HEK293T (cell line): Measurements from ENCODE around the gene SPEF2.
"Not testable (repeated sequence)": the region's sequence is repeated elsewhere in the genome, so short reads cannot be mapped to it uniquely, and the experiment has no call there.

Experiments
- CTCF ChIA-PET: fragments of 350-600 bp; formaldehyde crosslinking; extraction: SDS; loops from one replicate; lab custom pipeline; 2021; ENCODE audit warnings: antibody characterized with exemption, inconsistent platforms; lab: Yijun Ruan, JAX
- POLR2A ChIA-PET: fragments of 350-600 bp; formaldehyde crosslinking; extraction: SDS; loops from one replicate; lab custom pipeline; 2020; ENCODE audit warnings: antibody characterized with exemption, inconsistent platforms; lab: Yijun Ruan, JAX
- DNase-seq: peaks from one replicate; pipeline ENCODE4 v3.0.0; 2012; ENCODE audit warnings: mixed read lengths; ENCODE audit errors: extremely low spot score
- ARNT ChIP-seq: fragments of 450-650 bp; IDR thresholded peaks from 2 replicates; pipeline ENCODE4 v1.6.1; 2017; ENCODE audit warnings: mild to moderate bottlenecking
- BHLHE40 ChIP-seq: fragments of 450-650 bp; IDR thresholded peaks from 2 replicates; pipeline ENCODE4 v1.6.1; 2016; ENCODE audit warnings: mild to moderate bottlenecking, moderate library complexity, borderline replicate concordance
- CTBP1 ChIP-seq: fragments of 450-650 bp; IDR thresholded peaks from 2 replicates; pipeline ENCODE4 v1.6.1; 2016; ENCODE audit warnings: borderline replicate concordance
- ELF4 ChIP-seq: fragments of 450-650 bp; IDR thresholded peaks from 2 replicates; pipeline ENCODE4 v1.6.1; 2017; ENCODE audit warnings: antibody characterized with exemption
- FOXA1 ChIP-seq: fragments of 450-650 bp; IDR thresholded peaks from 2 replicates; pipeline ENCODE4 v1.6.1; 2016; ENCODE audit warnings: mild to moderate bottlenecking
- FOXK2 ChIP-seq: fragments of 450-650 bp; IDR thresholded peaks from 2 replicates; pipeline ENCODE4 v1.6.1; 2016; ENCODE audit warnings: mild to moderate bottlenecking
- FOXM1 ChIP-seq: fragments of 450-650 bp; IDR thresholded peaks from 2 replicates; pipeline ENCODE4 v1.6.1; 2017; ENCODE audit warnings: mild to moderate bottlenecking, borderline replicate concordance
- HDGF ChIP-seq: fragments of 450-650 bp; IDR thresholded peaks from 2 replicates; pipeline ENCODE4 v1.6.1; 2017; ENCODE audit warnings: antibody characterized with exemption, borderline replicate concordance
- L3MBTL2 ChIP-seq: fragments of 450-650 bp; conservative IDR thresholded peaks from 2 replicates; pipeline ENCODE4 v1.6.1; 2016; ENCODE audit warnings: mild to moderate bottlenecking
- LEF1 ChIP-seq: fragments of 450-650 bp; IDR thresholded peaks from 2 replicates; pipeline ENCODE4 v1.6.1; 2017; ENCODE audit warnings: mild to moderate bottlenecking, borderline replicate concordance
- NFRKB ChIP-seq: fragments of 450-650 bp; IDR thresholded peaks from 2 replicates; pipeline ENCODE4 v1.6.1; 2016; ENCODE audit warnings: mild to moderate bottlenecking, moderate library complexity
- PKNOX1 ChIP-seq: fragments of 450-650 bp; IDR thresholded peaks from 2 replicates; pipeline ENCODE4 v1.6.1; 2016
- SP1 ChIP-seq: fragments of 450-650 bp; IDR thresholded peaks from 2 replicates; pipeline ENCODE4 v1.6.1; 2017
- SUZ12 ChIP-seq: fragments of 450-650 bp; IDR thresholded peaks from 2 replicates; pipeline ENCODE4 v1.6.1; 2016; ENCODE audit warnings: mild to moderate bottlenecking
- TARDBP ChIP-seq: fragments of 450-650 bp; IDR thresholded peaks from 2 replicates; pipeline ENCODE4 v1.6.1; 2016
- ZNF384 ChIP-seq: fragments of 450-650 bp; IDR thresholded peaks from 2 replicates; pipeline ENCODE4 v1.6.1; 2016

Gene SPEF2

DNA sequence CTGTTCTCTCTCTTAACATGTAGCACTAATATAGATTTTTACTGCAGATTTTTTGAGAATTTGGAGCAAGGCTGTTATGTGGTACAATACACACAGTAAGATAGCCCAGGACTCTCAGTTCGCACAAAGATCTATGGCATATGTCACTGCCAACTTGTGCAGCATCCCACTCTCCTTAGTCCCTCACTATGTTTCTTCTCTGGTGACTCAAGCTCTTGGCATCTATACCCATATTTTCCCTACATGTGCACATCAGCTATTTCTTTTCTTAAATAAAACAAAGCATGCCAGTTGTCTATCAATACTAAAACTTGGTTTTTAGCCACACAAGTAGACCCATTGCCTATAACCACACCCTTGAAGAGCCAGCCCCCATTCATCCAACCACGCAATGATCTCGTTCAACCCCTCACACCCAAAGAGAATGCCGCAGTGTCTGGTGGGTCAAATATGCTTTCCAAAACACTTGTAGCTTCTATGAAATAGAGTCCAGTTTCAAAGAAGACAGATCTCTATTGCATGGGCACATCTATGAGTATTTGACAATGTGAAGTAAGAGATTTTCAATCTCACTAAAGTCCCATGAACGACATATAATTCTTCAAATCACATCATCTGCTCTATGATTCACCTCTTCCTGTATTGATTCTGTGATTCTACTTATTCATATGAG, 220.8 kb downstream of the SPEF2 start:
- TF ChIP-seq ZNF384 (no peak), PKNOX1 (no peak), FOXM1 (no peak), LEF1 (no peak), L3MBTL2 (no peak), NFRKB (no peak), TARDBP (no peak), BHLHE40 (no peak)
- DNase-seq, result no peak
- CTCF ChIA-PET, result no interaction called here

GRCh38 chr5:35842856-35843255, 225.2 kb downstream of the SPEF2 start:
- CTCF ChIA-PET, result no interaction called here
- no peak for DNase-seq
- POLR2A ChIA-PET, result no interaction called here
- TF ChIP-seq SP1 (no peak), FOXM1 (no peak), CTBP1 (no peak), FOXK2 (no peak)

More for the DNA sequence above, 220.8 kb downstream of the SPEF2 start:
- POLR2A ChIA-PET, result no interaction called here

- POLR2A ChIA-PET, CTCF ChIA-PET, DNase-seq: not testable (repeated sequence)
Observed at GRCh38 chr5:35845508-35845907, 227.8 kb downstream of the SPEF2 start.

DNA sequence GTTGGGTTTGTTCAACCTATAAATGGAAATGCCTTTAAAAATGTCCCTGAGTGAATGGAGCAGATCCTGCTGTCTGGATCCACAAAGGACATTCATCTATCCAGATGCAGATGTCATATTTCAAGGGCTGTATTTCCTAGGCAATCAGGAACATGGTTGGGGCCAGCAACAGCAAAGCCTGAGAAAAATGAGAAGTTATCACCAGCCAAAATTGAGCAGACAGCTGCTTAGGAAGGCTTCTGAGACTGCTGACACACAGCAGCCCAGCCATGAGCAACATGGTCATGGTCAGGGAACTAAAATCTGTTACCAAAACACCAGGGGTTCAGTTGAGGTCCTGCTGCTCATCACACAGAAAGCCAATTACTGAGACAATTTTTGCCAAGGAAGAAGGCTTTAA, 229.8 kb downstream of the SPEF2 start:
- DNase-seq, result no peak
- CTCF ChIA-PET, result no interaction called here
- POLR2A ChIA-PET, result no interaction called here
- no peak for TF ChIP-seq ELF4
- TF ChIP-seq PKNOX1, result no peak
- no peak for TF ChIP-seq L3MBTL2

DNA sequence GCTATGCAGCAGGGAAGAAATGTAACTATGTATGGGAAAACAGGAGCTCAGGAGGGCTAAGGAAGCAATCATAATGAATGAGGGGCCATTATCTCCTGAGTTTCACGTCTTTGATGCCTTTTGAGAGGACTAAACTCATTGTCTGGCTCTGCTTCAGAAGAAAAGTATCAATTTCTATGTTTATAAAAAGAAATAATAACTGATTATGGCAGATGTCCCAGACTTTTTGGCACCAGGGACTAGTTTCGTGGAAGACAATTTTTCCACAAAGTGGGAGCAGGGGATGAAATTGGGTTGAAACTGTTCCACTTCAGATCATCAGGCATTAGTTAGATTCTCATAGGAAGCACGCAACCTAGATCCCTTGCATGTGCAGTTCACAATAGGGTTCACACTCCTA, 230.3 kb downstream of the SPEF2 start:
- CTCF ChIA-PET, result no interaction called here
- POLR2A ChIA-PET, result no interaction called here

DNA sequence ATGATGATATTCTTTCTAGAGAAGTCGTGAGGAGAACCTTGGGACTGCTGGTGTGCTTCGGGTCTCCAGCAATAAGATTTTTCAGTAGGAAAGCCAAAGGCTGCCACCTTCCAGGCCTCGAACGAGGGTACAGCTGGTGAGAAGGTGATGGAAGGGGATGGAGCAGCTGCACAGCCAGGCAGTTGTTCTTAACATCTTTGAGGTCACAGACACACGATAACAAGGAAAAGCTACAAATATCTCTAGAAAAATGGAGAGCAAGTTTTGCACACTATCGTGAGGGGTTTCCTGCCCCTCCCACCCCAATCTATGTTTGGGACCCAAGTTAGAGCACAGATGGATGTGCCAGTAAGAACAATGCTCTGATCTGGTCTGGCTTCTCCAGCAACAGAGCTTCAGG, 232.2 kb downstream of the SPEF2 start:
- no peak for DNase-seq
- TF ChIP-seq ELF4, result no peak
- no peak for TF ChIP-seq CTBP1
- TF ChIP-seq FOXA1, result no peak
- no peak for TF ChIP-seq HDGF
- TF ChIP-seq PKNOX1, result no peak
- TF ChIP-seq ZNF384, result no peak
- TF ChIP-seq SP1, result no peak
- no peak for TF ChIP-seq LEF1
- no peak for TF ChIP-seq L3MBTL2
- no peak for TF ChIP-seq BHLHE40
- TF ChIP-seq ARNT, result no peak
- no peak for TF ChIP-seq FOXK2
- no peak for TF ChIP-seq SUZ12
- no peak for TF ChIP-seq TARDBP
- POLR2A ChIA-PET, result no interaction called here
- CTCF ChIA-PET, result interaction anchor here (0.7 kb wide), 1 partner anchor 189 kb away, joined by 3 read pairs; no protein-coding TSS in a partner anchor

More for the DNA sequence above, 230.3 kb downstream of the SPEF2 start:
- TF ChIP-seq SP1 (no peak), SUZ12 (no peak), ZNF384 (no peak), FOXM1 (no peak), HDGF (no peak)
- no peak for DNase-seq

DNA sequence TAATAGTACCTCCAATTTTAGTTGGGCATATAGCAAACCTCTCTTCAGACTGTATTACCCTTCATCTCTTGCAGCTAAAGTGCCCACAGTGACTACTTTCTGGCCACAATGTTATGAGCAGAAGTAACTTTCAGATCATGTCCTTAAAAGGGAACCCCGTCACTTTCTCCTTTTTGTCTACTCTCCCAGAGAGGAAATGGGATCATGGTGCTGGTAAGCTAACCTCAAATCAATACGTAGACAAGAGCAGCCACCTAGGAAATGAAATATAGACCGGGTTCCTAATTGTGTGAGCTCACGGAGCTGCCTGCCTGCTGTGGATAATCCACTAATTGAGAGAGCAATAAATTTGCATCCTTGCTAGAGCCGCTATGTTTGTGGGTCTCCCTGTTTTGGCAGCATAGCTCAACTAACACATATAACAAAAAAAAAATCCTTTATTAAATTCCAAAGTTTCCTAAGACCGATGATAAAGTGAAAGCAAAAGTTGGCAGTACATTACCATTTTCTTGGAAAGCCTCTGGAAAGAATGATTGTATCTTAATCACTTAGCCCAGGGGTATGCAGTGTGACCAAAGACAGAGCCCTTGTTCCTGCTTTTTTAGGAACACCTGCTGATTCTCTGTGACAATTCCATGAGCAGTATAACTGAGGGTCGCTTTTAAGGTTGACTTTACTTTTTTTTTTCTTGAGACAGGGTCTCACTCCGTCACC, 233.5 kb downstream of the SPEF2 start:
- ChIA-PET CTCF (no interaction called here), POLR2A (no interaction called here)
- no peak for TF ChIP-seq LEF1
- no peak for TF ChIP-seq TARDBP
- no peak for TF ChIP-seq BHLHE40
- DNase-seq, result no peak
